ENCODE results near the gene PCDHA2.
"Not testable (repeated sequence)": the region's sequence is repeated elsewhere in the genome, so short reads cannot be mapped to it uniquely, and the experiment has no call there.

PCDHA2 gene

DNA sequence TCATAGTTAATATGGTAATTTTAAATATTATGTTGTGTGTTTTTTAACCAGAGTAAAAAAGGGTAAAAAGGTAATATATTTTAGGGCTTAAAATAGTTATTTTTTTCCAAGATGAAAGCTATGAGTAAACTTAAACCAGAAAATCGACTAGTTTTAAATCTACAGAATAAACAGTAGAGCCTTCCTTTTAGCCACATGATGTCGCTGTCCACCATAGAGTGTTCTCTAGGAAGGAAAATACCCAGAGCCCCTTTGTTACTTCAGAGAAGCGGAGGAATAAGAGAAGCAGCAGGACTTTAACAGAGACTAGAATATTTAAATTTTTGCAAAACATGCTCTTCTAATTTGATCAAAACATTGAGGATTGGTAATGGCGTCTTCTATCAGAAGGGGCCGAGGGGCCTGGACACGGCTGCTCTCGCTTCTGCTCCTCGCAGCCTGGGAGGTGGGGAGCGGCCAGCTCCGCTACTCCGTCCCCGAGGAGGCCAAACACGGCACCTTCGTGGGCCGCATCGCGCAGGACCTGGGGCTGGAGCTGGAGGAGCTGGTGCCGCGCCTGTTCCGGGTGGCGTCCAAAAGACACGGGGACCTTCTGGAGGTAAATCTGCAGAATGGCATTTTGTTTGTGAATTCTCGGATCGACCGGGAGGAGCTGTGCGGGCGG is at the start of gene PCDHA2:
PCDHA2 (plus strand) TSS at position 258 of the 664 bp plus-strand sequence.
- no peak for DNase-seq (ENCODE audit: low read depth in 2 of 2)

DNA sequence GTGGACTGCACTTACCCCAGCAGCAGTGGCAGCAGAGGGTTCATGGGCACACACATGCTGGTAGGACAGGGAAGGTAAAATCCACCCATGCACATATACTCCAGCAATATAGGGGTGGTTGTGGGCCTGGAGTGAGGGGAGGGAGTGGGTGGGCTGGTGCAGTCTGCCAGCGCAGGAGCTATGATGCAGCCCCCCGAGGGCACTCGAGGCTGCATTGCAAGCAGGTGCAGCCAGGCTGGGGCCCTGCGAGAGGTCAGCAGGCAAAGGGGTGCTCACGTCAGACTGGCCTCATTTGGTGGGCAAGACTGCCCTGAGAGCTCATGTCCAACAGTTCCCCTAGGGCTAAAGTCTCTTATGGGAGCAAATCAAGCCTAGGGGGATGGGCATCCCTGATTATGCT is 41.1 kb upstream of the PCDHA2 start:
- no peak for DNase-seq (ENCODE audit: low read depth in 2 of 2)

DNA sequence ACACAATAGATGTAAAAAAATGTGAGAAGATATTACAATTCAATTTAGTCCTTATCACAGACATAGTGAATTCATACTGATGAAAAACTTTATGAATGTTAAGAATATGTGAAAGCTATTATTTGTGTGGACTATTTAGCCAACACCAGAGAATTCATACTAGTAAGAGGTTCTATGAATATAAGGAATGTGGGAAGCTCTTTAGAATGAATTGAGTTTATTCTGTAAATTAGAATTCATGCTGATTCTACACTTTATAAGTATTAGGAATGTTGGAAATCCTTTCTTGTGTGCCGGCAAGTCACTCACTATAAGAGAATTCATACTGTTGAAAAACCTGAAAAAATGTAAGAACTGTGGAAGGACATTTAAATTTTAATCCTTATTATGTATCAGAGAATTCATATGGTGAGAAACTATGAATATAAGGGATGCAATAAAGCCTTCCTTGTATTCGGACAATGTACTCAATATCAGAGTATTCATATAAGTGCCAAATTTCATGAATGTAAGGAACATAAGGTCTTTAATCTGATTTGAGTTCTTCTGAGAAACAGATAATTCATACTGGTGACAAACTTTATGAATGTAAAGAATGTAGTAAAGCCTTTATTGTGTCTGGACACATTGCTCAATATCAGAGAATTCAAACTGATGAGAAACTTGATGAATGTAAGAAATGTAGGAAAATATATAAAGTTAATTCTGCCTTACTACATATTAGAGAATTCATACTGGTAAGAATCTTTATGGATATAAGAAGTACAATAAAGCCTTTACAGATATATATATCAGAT is 30.3 kb upstream of the PCDHA2 start:
- no peak for DNase-seq (ENCODE audit: low read depth in 2 of 2)

DNA sequence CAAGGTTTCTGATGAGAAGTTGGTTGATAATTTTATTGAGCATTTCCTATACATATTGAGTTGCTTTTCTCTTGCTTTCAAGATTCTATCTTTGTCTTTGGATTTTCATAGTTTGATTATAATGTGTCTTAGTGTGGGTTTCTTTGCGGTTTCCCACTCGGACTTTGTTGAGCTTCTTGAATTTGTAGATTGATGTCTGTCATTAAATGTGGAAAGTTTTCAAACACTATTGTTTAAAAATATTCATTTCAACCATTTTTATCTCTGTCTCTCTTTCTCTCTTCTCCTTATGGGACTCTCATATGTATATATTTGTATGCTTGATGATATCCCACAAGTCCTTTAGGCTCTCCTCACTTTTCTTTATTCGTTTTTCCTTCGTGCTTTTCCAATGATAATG is 27.2 kb upstream of the PCDHA2 start:
- no peak for DNase-seq (ENCODE audit: low read depth in 2 of 2)

DNA sequence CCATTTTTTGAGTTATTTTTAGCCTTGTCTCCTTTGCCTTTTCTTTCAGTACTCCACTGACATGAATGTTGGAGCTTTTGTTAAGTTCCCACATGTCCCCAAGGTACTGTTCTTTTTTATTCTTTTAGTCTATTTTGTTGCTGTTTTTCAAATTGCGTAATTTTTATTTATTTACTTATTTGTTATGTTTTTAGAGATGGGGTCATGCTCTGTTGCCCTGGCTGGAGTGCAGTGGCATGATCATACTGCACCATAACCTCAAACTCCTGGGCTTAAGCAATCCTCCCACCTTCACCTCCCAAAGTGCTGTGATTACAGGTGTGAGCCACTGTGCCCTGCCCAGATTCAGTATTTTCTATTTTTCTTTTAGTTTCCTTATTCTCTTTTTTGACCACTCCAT is 14.1 kb upstream of the PCDHA2 start:
- DNase-seq (ENCODE audit: low read depth in 2 of 2), result no peak

DNA sequence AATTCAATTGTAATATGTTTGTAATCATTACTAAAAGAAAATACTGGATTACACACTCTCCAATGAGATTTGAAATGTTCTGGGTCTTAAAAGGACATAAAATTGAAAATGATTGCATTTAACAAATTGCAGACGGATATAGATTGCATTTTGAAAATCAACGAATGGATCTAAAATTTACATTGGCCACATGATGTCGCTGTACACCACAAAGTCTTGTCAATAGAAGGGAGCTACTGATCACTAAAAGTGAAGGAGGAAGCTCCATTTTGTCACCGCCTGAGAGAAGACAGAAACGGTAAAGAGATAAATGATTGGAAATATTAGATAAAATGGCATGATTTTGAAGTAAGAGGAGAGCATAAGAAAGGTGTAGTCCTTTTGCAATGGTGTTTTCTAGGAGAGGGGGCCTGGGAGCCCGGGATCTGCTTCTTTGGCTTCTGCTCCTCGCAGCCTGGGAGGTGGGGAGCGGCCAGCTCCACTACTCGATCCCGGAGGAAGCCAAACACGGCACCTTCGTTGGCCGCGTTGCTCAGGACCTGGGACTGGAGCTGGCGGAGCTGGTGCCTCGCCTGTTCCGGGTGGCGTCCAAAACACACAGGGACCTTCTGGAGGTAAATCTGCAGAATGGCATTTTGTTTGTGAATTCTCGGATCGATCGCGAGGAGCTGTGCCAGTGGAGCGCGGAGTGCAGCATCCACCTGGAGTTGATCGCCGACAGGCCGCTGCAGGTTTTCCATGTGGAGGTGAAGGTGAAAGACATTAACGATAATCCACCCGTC is 8.6 kb upstream of the PCDHA2 start, which contains the start of gene PCDHA1:
PCDHA1 (plus strand) TSS at position 236 of the 782 bp plus-strand sequence.
- no peak for DNase-seq (ENCODE audit: low read depth in 2 of 2)

DNA sequence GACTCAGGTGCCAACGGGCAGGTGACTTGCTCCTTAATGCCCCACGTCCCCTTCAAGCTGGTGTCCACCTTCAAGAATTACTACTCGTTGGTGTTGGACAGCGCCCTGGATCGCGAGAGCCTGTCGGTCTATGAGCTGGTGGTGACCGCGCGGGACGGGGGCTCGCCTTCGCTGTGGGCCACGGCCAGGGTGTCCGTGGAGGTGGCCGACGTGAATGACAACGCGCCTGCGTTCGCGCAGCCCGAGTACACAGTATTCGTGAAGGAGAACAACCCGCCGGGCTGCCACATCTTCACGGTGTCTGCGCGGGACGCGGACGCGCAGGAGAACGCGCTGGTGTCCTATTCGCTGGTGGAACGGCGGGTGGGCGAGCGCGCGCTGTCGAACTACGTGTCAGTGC is 7.2 kb upstream of the PCDHA2 start:
- DNase-seq (ENCODE audit: low read depth in 2 of 2), result not testable (repeated sequence)

DNA sequence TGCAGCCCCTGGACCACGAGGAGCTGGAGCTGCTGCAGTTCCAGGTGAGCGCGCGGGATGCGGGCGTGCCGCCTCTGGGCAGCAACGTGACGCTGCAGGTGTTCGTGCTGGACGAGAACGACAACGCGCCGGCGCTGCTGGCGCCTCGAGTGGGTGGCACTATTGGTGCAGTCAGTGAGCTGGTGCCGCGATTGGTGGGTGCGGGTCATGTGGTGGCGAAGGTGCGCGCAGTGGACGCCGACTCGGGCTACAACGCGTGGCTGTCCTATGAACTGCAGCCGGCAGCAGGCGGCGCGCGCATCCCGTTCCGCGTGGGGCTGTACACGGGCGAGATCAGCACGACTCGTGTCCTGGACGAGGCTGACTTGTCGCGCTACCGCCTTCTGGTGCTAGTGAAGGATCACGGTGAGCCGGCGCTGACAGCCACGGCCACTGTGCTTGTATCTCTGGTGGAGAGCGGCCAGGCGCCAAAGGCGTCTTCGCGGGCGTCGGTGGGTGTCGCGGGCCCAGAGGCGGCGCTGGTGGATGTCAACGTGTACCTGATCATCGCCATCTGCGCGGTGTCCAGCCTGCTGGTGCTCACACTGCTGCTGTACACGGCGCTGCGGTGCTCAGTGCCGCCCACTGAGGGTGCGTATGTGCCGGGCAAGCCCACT is 6.7 kb upstream of the PCDHA2 start:
- not testable (repeated sequence) for DNase-seq (ENCODE audit: low read depth in 2 of 2)

DNA sequence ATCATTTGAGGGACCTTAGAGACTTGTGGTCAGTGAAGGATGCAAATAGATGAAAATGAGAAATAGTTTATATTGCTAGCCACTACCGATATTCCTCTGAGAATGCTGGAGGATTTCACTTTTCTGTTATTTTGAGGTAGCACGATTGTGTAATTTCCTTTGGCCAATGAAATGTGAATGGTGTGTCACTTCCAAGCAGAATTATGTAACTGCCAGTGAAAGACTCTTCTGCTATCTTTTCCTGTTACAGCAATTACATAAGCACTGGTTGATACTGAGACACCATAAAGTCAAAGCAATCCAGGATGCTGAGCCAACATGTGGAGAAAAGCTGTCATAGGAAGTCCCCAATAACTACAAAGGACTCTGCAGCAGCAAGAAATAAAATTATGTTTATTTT is 3.6 kb upstream of the PCDHA2 start:
- DNase-seq (ENCODE audit: low read depth in 2 of 2), result no peak

DNA sequence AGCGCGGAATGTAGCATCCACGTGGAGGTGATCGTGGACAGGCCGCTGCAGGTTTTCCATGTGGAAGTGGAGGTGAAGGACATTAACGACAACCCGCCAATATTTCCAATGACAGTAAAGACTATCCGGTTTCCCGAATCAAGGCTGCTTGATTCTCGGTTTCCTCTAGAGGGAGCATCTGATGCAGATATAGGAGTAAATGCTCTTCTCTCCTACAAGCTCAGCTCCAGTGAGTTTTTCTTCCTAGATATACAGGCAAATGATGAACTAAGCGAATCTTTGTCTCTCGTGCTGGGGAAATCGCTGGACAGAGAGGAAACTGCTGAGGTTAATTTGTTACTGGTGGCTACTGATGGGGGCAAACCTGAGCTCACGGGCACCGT is 598 bp downstream of the PCDHA2 start:
- no peak for DNase-seq (ENCODE audit: low read depth in 2 of 2)

DNA sequence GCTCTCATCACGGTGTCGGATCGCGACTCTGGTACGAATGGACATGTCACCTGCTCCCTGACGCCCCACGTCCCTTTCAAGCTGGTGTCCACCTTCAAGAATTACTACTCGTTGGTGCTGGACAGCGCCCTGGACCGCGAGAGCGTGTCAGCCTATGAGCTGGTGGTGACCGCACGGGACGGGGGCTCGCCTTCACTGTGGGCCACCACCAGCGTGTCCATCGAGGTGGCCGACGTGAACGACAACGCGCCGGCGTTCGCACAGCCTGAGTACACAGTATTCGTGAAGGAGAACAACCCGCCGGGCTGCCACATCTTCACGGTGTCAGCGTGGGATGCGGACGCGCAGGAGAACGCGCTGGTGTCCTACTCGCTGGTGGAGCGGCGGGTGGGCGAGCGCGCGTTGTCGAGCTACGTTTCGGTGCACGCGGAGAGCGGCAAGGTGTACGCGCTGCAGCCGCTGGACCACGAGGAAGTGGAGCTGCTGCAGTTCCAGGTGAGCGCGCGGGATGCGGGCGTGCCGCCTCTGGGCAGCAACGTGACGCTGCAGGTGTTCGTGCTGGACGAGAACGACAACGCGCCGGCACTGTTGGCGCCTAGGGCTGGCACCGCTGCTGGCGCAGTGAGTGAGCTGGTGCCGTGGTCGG is 1.5 kb downstream of the PCDHA2 start:
- DNase-seq (ENCODE audit: low read depth in 2 of 2), result not testable (repeated sequence)

DNA sequence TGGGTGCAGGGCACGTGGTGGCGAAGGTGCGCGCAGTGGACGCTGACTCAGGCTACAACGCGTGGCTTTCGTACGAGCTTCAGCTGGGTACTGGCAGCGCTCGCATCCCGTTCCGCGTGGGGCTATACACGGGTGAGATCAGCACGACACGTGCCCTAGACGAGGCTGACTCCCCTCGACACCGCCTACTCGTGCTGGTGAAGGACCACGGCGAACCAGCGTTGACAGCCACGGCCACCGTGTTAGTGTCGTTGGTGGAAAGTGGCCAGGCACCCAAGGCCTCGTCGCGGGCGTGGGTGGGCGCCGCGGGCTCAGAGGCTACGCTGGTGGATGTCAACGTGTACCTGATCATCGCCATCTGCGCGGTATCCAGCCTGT is 2.1 kb downstream of the PCDHA2 start:
- DNase-seq (ENCODE audit: low read depth in 2 of 2), result no peak

DNA sequence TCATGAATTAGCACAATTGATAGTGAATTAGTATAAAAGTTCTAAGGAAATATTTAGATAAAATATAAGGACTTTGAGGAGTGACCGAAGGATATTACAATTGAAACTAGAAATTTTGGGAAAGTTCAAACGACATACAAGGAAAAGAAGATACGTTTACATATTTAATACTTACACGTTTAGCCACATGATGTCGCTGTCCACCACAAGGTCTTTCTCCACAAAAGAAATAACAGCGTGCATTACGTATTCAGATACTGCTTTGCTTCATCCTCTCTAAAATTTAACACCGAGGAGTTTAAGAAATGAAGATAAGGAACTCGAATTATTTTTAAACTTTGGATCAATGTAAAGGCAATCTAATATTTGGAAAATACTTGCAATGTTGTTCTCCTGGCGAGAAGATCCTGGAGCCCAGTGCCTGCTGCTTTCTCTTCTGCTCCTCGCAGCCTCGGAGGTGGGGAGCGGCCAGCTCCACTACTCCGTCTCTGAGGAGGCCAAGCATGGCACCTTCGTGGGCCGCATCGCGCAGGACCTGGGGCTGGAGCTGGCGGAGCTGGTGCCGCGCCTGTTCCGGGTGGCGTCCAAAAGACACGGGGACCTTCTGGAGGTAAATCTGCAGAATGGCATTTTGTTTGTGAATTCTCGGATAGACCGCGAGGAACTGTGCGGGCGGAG is 6.3 kb downstream of the PCDHA2 start, which contains the start of gene PCDHA3:
PCDHA3 (plus strand) TSS at position 242 of the 678 bp plus-strand sequence.
- DNase-seq (ENCODE audit: low read depth in 2 of 2), result no peak

DNA sequence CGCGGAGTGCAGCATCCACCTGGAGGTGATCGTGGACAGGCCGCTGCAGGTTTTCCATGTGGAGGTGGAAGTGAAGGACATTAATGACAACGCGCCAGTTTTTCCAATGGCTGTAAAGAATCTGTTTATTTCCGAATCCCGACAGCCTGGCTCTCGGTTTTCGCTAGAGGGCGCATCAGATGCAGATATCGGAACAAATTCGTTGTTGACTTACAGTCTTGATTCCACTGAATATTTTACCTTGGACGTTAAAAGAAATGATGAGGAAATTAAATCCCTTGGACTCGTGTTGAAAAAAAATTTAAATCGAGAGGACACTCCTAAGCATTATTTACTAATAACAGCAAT is 6.8 kb downstream of the PCDHA2 start:
- DNase-seq (ENCODE audit: low read depth in 2 of 2), result no peak

DNA sequence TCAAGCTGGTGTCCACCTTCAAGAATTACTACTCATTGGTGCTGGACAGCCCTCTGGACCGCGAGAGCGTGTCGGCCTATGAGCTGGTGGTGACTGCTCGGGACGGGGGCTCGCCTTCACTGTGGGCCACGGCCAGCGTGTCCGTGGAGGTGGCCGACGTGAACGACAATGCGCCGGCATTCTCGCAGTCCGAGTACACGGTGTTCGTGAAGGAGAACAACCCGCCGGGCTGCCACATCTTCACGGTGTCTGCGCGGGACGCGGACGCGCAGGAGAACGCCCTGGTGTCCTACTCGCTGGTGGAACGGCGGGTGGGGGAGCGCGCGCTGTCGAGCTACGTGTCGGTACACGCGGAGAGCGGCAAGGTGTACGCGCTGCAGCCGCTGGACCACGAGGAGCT is 7.7 kb downstream of the PCDHA2 start:
- not testable (repeated sequence) for DNase-seq (ENCODE audit: low read depth in 2 of 2)

DNA sequence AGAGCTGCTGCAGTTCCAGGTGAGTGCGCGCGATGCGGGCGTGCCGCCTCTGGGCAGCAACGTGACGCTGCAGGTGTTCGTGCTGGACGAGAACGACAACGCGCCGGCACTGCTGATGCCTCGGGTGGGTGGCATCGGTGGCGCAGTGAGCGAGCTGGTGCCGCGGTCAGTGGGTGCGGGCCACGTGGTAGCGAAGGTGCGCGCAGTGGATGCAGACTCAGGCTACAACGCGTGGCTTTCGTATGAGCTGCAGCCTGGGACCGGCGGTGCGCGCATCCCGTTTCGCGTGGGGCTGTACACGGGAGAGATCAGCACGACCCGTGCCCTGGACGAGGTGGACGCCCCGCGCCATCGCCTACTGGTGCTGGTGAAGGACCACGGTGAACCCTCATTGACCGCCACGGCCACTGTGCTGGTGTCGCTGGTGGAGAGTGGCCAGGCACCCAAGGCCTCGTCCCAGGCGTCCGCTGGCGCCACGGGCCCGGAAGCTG is 8.2 kb downstream of the PCDHA2 start:
- no peak for DNase-seq (ENCODE audit: low read depth in 2 of 2)

DNA sequence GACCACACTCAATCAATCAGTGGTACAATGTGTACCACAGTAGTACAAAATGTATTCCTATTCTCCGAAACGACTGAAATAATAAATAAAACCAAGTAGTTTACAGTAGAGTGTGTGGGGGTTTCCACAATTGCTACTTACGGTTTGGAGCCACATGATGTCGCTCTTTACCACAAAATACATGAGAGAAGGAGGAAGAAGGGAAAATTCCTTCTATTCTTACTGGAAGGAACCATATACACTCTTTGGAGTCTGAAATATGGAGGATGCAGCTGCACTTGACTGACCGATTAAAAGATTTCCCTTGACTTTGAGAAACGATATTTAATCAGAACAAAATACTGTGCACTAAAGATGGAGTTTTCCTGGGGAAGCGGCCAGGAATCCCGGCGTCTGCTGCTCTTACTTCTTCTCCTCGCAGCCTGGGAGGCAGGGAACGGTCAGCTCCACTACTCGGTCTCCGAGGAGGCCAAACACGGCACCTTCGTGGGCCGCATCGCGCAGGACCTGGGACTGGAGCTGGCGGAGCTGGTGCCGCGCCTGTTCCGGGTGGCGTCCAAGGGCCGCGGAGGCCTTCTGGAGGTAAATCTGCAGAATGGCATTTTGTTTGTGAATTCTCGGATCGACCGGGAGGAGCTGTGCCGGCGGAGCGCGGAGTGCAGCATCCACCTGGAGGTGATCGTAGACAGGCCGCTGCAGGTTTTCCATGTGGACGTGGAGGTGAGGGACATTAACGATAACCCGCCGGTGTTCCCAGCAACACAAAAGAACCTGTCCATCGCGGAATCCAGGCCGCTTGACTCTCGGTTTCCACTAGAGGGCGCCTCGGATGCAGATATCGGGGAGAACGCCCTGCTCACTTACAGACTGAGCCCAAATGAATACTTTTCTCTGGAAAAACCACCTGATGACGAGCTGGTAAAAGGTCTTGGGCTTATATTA is 12.5 kb downstream of the PCDHA2 start, which contains the start of gene PCDHA4:
PCDHA4 (plus strand) TSS at position 235 of the 942 bp plus-strand sequence.
- DNase-seq (ENCODE audit: low read depth in 2 of 2), result no peak

DNA sequence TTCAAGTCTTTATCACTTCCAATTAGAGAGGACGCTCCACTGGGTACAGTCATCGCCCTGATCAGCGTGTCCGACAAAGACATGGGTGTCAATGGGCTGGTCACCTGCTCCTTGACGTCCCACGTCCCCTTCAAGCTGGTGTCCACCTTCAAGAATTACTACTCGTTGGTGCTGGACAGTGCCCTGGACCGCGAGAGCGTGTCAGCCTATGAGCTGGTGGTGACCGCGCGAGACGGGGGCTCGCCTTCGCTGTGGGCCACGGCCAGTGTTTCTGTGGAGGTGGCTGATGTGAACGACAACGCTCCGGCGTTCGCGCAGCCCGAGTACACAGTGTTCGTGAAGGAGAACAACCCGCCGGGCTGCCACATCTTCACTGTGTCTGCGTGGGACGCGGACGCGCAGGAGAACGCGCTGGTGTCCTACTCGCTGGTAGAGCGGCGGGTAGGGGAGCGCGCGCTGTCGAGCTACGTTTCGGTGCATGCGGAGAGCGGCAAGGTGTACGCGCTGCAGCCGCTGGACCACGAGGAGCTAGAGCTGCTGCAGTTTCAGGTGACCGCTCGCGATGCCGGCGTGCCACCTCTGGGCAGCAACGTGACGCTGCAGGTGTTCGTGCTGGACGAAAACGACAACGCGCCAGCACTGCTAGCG is 13.7 kb downstream of the PCDHA2 start:
- not testable (repeated sequence) for DNase-seq (ENCODE audit: low read depth in 2 of 2)

DNA sequence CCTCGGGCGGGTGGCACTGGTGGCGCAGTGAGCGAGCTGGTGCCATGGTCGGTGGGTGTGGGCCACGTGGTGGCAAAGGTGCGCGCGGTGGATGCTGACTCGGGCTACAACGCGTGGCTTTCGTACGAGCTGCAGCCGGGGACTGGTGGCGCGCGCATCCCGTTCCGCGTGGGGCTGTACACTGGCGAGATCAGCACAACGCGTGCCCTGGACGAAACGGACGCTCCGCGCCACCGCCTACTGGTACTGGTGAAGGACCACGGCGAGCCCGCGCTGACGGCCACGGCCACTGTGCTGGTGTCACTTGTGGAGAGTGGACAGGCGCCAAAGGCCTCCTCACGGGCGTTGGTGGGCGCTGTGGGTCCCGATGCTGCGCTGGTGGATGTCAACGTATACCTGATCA is 14.2 kb downstream of the PCDHA2 start:
- DNase-seq (ENCODE audit: low read depth in 2 of 2), result no peak

Measured in fibroblast of skin of left quadriceps (primary cell).